ENCODE measurements around the gene VASH2. TPM values are rescaled to one million over a fixed set of nuclear protein-coding genes. Genes with fewer than 3 reads are reported as not detected.

The VASH2 gene
- total RNA-seq, 6 experiments from 2014 or later, result 0.10 TPM; not detected in 5

GRCh38 chr1:212968368-212968863 lies 18.1 kb downstream of the VASH2 start:
- Mint-ChIP-seq H3K36me3 (ENCODE audit: low read depth) (no peaks in the 10 kb centered on the region), H3K9me3 (no peaks in the 10 kb centered on the region), H3K4me3 (no peak overlapping the region), H3K27ac (no peak overlapping the region), H3K4me1 (ENCODE audit: low read depth) (peaks cover 6% of the 10 kb centered on the region), H3K27me3 (ENCODE audit: insufficient read depth) (peaks cover 38% of the 10 kb centered on the region)
- no peak for DNase-seq
- no peak for TF ChIP-seq CTCF (IDR thresholded peaks at IDR 0.05)

- no peaks in the 10 kb centered on the region for H3K9me3 Mint-ChIP-seq
- H3K27ac Mint-ChIP-seq, result no peak overlapping the region
- peaks cover 42% of the 10 kb centered on the region for H3K27me3 Mint-ChIP-seq (ENCODE audit: insufficient read depth)
- no peaks in the 10 kb centered on the region for H3K36me3 Mint-ChIP-seq (ENCODE audit: low read depth)
- H3K4me3 Mint-ChIP-seq, result no peak overlapping the region
- no peak for TF ChIP-seq CTCF (IDR thresholded peaks at IDR 0.05)
- peaks cover 10% of the 10 kb centered on the region for H3K4me1 Mint-ChIP-seq (ENCODE audit: low read depth)
- no peak for DNase-seq
Observed at GRCh38 chr1:212970085-212970484, 19.7 kb downstream of the VASH2 start.

GRCh38 chr1:212971312-212971711 lies 21.0 kb downstream of the VASH2 start:
- Mint-ChIP-seq H3K4me3 (no peak overlapping the region), H3K9me3 (no peaks in the 10 kb centered on the region), H3K27me3 (ENCODE audit: insufficient read depth) (peaks cover 44% of the 10 kb centered on the region), H3K4me1 (ENCODE audit: low read depth) (peaks cover 22% of the 10 kb centered on the region), H3K27ac (no peak overlapping the region), H3K36me3 (ENCODE audit: low read depth) (no peaks in the 10 kb centered on the region)
- no peak for TF ChIP-seq CTCF (IDR thresholded peaks at IDR 0.05)
- DNase-seq, result no peak

GRCh38 chr1:212973426-212973825 lies 23.1 kb downstream of the VASH2 start:
- H3K4me3 Mint-ChIP-seq, result no peak overlapping the region
- no peak for DNase-seq
- no peaks in the 10 kb centered on the region for H3K36me3 Mint-ChIP-seq (ENCODE audit: low read depth)
- TF ChIP-seq CTCF (IDR thresholded peaks at IDR 0.05), result no peak
- no peak overlapping the region for H3K27ac Mint-ChIP-seq
- H3K27me3 Mint-ChIP-seq (ENCODE audit: insufficient read depth), result peaks cover 49% of the 10 kb centered on the region
- no peaks in the 10 kb centered on the region for H3K9me3 Mint-ChIP-seq
- peaks cover 15% of the 10 kb centered on the region for H3K4me1 Mint-ChIP-seq (ENCODE audit: low read depth)

GRCh38 chr1:212973899-212974298 lies 23.6 kb downstream of the VASH2 start:
- H3K36me3 Mint-ChIP-seq (ENCODE audit: low read depth), result no peaks in the 10 kb centered on the region

More at GRCh38 chr1:212973899-212974298, 23.6 kb downstream of the VASH2 start:
- no peaks in the 10 kb centered on the region for H3K9me3 Mint-ChIP-seq
- H3K4me3 Mint-ChIP-seq, result no peak overlapping the region
- peaks cover 50% of the 10 kb centered on the region for H3K27me3 Mint-ChIP-seq (ENCODE audit: insufficient read depth)
- no peak for DNase-seq
- peaks cover 15% of the 10 kb centered on the region for H3K4me1 Mint-ChIP-seq (ENCODE audit: low read depth)
- no peak overlapping the region for H3K27ac Mint-ChIP-seq
- TF ChIP-seq CTCF (IDR thresholded peaks at IDR 0.05), result no peak
